ENCODE data around the gene CACUL1.

DNA sequence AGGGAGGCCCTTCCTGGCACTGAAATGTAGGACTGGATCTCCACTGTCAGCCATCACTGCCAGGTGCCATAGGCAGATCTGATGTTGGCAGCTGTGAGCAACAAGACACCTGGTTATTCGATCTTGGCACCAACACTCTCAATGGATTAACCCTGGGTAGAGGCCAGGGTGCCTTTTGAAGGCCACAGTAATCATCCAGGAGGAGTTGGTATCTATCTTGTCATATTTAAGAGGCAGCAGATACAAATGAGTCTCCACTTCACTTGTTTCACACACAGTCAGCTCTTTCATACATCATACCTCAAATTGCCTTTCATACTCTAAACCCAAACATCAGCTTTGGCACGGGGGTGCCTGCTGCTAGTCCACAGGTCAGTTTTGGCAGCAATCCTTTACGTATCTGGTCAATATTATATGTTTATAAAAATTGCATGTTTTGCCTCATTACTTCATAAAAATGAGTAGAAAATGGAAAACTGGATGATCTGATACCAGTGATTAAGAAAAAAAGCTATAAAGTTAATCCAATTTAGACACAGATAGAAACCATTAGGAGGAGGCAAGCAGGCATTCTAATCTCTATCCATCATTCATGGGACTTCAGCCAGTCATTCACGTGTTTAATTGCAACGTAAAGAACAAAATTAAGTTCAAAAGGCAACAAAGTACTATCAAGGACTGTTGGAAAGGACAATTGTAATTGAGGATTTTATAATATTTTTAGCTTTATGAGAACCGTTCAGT is 12.7 kb upstream of the CACUL1 start:
- TF ChIP-seq POLR2A (IDR thresholded peaks at IDR 0.05) (no peak), CTCF (IDR thresholded peaks at IDR 0.05 in 8 of 11, conservative IDR thresholded peaks at IDR 0.05 in 3 of 11) (no peak)
